Activated T-helper 2 cell treated with anti-CD3 and anti-CD28 coated beads, Interferon-gamma antibody, Interleukin-2, Interleukin-4, amounts not matched to agents 10 μg/mL and 5 μg/mL and 100 μg/mL, durations not matched to agents 14 hours and 24 hours and 36 hours (primary cell): ENCODE data around the gene RGMB. TPM values are rescaled to one million over a fixed set of nuclear protein-coding genes. Genes with fewer than 3 reads are reported as not detected.

Experiments
- DNase-seq: peaks from one replicate; pipeline ENCODE4 v3.0.0; 2021; ENCODE audit warnings: low spot score
- H3K27ac Mint-ChIP-seq: one replicate; pipeline ENCODE4 v1.8.0; 2021; ENCODE audit warnings: mixed read lengths
- H3K27me3 Mint-ChIP-seq: one replicate; pipeline ENCODE4 v1.8.0; 2021; ENCODE audit warnings: low read depth, mixed read lengths
- H3K36me3 Mint-ChIP-seq: one replicate; pipeline ENCODE4 v1.8.0; 2021; ENCODE audit warnings: low read depth, mixed read lengths
- H3K4me1 Mint-ChIP-seq: one replicate; pipeline ENCODE4 v1.8.0; 2021; ENCODE audit warnings: low read depth, mixed read lengths
- H3K4me3 Mint-ChIP-seq: one replicate; pipeline ENCODE4 v1.8.0; 2021; ENCODE audit warnings: low read depth, mild to moderate bottlenecking, moderate library complexity, mixed read lengths
- H3K9me3 Mint-ChIP-seq: one replicate; pipeline ENCODE4 v1.8.0; 2021; ENCODE audit warnings: mixed read lengths
- intact Hi-C: fragments of 100-400 bp; cut with micrococcal nuclease; formaldehyde crosslinking; loops from one replicate; pipeline ENCODE4 v1.15.1; 2023
- total RNA-seq: library from RNA; stranded (reverse); gene quantifications from 2 replicates; pipeline ENCODE4 v1.2.3, GENCODE V29; 2022

Gene RGMB
- total RNA-seq, 1 donor from 2014 or later = 0.18 TPM

DNA sequence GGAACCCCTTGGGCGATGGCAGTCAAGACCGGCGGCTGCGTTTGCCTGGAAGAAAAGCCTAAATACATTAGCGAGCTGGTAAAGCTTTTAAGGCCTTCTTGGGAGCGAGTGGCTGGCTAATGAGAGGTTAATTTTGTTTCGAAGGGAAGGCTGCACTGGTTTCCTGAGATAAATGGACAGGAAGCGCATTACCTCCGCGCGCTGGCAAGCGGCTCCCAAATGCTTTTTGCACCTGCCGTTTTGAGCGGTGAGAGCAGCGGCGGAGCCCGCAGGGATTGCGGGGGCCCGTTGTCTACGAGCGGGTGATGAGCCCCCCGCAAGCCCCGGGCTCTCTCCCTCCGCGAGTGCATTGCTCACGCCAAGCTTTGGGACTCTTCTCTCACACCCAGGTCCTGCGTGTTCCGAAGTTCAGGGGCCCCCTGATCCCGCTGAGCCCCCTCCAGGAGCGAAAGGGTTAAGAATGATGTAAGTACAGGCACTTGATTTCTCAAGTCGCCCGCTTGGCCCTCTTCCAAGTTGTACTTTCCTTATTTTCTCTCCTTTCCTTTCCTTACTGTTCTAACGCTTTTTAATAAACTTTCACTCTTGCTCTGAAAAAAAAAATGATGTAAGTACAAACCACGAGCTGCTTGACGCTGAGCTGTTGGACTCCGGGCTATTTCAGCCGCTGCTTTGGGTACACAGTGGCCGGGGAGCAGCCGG is 3.1 kb upstream of the RGMB start:
- Mint-ChIP-seq H3K36me3 (no peaks in the 10 kb centered on the region), H3K4me3 (peak overlapping the region; percentile 90), H3K27ac (no peak overlapping the region), H3K9me3 (no peaks in the 10 kb centered on the region), H3K4me1 (peaks cover 47% of the 10 kb centered on the region), H3K27me3 (peaks cover 71% of the 10 kb centered on the region)
- DNase-seq = no peak
- intact Hi-C loops = loop anchor here (5.0 to 10.0 kb wide), 4 partner anchors 104 to 1588 kb away; partner anchors contain the start of gene RIOK2

DNA sequence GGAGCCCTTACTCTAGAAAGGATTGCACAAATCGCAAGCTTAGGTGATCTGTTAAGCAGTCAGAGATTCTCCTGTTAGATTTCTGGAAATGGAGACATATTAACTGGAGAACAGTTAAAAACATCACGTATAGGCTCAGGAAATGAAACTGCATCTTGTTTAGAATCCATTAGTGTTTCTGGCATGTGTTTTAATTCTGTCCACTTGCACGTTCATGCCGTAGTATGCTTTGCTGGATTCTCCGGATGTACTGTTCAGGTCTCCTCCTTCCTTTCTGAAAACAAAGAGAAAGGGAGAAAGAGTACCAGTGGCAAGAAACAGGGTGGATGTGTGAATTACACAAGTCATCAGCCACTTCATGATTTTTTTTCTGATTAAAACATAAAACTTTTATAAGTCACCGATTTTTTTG is 2.5 kb upstream of the RGMB start:
- Mint-ChIP-seq H3K4me1 (peaks cover 47% of the 10 kb centered on the region), H3K36me3 (no peaks in the 10 kb centered on the region), H3K4me3 (peak overlapping the region; percentile 90), H3K9me3 (no peaks in the 10 kb centered on the region), H3K27ac (no peak overlapping the region), H3K27me3 (peaks cover 76% of the 10 kb centered on the region)
- DNase-seq = no peak
- intact Hi-C loops = loop anchor here (1.0 to 10.0 kb wide), 5 partner anchors 25 to 1589 kb away; partner anchors contain the start of gene RIOK2

DNA sequence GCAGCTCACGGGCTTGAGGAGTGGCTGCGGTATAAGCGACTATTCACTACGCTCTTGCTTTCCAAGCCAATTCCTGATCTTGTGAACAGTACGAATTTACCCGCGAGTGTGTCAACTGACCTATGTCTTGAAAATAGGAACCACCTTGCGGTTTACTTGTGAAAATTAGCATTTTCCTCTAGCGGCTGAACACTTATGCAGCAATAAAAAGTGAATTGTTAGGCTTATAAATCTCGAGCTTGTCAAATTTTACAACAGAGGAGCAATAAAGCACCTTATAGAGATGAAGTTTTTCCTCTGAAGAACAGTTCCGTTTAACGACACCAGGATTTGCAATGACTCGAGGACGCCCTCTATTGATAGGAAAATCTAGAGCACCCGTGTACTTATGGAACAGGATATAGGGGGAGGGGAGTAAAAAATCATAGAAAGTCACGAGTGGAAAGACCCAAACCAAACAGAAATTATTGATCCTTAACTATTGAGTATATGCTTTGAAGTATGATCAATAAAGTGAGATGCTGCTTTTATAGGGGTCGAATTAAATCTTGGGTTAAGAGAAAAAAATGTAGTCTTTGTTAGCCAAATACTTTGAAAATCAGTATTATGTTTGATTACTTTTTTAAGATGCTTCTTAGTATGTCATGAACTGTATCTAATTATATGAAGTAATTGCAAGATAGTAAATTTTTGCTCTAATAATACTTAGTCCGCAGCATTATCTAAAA is 1.9 kb upstream of the RGMB start:
- peaks cover 79% of the 10 kb centered on the region for H3K27me3 Mint-ChIP-seq
- no peaks in the 10 kb centered on the region for H3K36me3 Mint-ChIP-seq
- peaks cover 47% of the 10 kb centered on the region for H3K4me1 Mint-ChIP-seq
- no peaks in the 10 kb centered on the region for H3K9me3 Mint-ChIP-seq
- DNase-seq = peak; percentile 41
- peak overlapping the region; percentile 90 for H3K4me3 Mint-ChIP-seq
- no peak overlapping the region for H3K27ac Mint-ChIP-seq
- intact Hi-C loops = loop anchor here (1.0 to 10.0 kb wide), 6 partner anchors 25 to 1589 kb away; partner anchors contain the start of genes CHD1 and RIOK2

DNA sequence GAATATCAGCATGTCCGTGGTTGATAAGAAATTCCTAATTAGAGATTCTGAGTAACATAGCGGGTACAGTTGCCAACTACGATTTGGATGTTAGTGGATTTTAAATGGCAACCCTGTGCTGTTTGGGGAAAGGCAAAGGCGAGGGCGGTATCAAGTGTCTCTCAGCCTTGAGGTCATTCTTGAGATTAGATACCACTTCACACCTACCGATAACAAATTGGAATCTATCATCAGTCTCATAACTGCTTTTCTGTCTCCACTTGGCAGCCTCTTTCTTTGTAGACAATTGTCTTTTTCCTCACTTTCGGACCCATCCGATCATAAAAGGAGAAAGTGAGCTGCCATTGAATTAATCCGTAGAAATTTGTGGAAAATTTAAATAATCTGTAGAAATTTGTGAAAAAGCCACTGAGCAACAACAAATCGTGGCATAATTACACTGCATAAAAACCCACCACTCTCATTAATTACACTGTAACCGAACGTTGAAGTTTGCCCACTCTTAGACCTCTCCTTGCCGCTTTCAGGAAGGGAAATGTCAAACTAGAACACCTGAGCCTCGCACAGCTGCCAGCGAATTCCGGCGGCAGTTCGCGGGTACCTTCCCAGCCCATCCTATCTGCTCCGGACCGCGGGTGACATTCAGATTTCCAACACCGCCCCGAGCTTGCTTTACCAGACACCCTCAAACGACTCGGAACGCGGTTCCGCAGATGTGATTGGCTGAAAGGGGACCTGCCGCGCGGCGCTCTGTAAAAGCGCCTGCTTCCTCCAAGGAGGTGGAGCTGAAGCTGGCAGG is 849 bp upstream of the RGMB start:
- peak overlapping the region; percentile 75 for H3K4me3 Mint-ChIP-seq
- no peak overlapping the region for H3K27ac Mint-ChIP-seq
- peaks cover 47% of the 10 kb centered on the region for H3K4me1 Mint-ChIP-seq
- peaks cover 83% of the 10 kb centered on the region for H3K27me3 Mint-ChIP-seq
- no peak for DNase-seq
- H3K36me3 Mint-ChIP-seq = no peaks in the 10 kb centered on the region
- intact Hi-C loops = loop anchor here (2.0 to 10.0 kb wide), 5 partner anchors 102 to 1590 kb away; partner anchors contain the start of genes CHD1 and RIOK2
- H3K9me3 Mint-ChIP-seq = no peaks in the 10 kb centered on the region

DNA sequence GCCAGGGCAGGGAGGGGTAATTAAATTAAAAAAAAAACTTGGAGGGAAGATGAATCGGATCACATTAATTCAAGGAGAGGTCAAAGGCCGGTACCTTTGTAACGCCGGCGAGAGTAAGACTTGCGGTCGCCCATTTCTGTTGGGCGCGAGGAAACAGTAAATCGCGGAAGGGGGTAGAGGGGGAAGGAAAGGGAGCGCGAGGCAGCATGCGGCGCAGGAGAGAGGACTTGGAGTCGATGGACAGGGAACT is 324 bp upstream of the RGMB start:
- intact Hi-C loops = loop anchor here (2.0 to 10.0 kb wide), 5 partner anchors 102 to 1591 kb away; partner anchors contain the start of genes CHD1 and RIOK2

DNA sequence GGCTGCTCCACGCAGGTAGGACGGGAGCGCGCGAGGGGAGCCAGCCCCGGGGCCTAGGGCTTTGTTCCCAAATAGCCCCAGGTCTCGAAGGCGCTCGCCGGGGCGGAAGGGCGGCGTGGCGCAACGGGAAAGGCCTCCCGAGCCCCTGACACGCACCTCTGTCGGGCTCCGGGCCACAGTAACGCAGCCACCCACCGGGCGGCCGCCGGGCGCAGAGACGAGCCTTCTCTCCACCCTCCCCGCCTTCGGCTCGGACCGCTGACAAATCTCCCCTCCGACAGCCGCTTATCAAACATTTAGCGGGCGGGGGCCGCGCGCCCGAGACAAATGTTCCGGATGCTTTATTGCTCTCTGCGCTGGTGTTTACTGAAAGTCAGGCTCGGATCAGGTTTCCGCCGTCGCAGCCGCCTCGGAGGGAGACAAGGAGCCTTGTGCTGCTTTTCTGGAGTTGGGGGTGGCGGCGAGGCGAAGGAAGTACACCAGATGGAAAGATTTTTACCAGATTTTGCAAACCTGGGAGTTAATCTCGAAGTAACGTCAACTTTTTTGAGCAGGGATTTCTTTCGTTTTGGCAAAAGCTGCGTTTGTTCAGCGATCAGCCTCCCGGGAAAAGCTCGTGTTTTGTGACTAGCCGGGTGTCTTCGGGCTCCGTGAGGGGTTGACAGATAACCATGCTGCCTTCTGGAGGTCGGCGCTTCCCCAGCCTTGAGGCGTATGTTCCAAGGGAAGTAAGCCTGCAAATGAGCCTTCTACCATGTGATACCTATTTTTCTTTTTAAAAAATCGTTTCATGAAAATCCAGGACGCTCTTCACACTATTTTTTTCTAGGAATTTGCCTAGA is 950 bp downstream of the RGMB start:
- Mint-ChIP-seq H3K9me3 (no peaks in the 10 kb centered on the region), H3K36me3 (no peaks in the 10 kb centered on the region), H3K4me1 (peaks cover 40% of the 10 kb centered on the region), H3K27ac (no peak overlapping the region), H3K4me3 (peak overlapping the region; percentile 79), H3K27me3 (peaks cover 81% of the 10 kb centered on the region)
- intact Hi-C loops = loop anchor here (5.0 to 10.0 kb wide), 4 partner anchors 100 to 1592 kb away; partner anchors contain the start of gene RIOK2
- DNase-seq = peak; percentile 31

More for the DNA sequence above, 324 bp upstream of the RGMB start:
- H3K36me3 Mint-ChIP-seq = no peaks in the 10 kb centered on the region
- peaks cover 80% of the 10 kb centered on the region for H3K27me3 Mint-ChIP-seq
- H3K27ac Mint-ChIP-seq = no peak overlapping the region
- no peaks in the 10 kb centered on the region for H3K9me3 Mint-ChIP-seq
- peak overlapping the region; percentile 75 for H3K4me3 Mint-ChIP-seq
- H3K4me1 Mint-ChIP-seq = peaks cover 45% of the 10 kb centered on the region
- no peak for DNase-seq

DNA sequence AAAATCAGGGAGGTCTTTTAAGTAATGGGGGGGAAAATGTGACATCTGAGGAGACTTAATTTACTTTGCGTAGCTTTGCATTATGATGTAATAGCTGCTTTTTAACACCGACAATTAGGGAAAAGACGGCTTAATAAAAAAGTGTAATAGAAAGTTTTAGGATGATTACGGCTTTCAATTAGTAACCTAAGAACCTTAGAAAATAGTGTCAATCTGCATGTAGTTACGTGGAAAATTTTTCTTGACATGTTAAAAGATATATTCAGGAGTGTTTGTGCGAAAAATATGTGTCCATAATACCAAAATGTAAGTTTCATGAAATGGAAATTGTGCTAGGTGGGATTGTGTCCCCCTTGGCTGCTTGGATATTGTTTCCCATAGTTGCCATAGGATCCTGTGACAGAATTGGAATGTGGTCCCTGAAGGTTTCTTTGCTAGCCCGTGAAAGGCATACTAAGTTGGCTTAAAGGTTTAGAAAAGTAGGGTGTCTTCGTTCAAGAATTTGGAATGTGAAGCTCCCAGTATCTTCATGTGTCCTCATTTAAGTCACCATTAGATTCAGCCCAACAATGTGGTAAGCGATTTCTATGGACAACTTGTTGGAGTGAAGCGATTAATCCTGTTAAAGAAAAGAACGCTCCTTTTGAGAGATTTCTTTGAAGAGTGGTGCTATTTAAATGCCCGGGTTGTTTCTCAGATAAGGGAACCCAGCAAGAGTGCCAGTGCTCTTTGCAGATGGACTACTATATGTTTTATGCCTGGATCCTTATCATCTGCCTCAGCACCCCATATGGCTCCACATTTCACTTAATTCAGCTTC is 2.0 kb downstream of the RGMB start:
- peak overlapping the region; percentile 79 for H3K4me3 Mint-ChIP-seq
- no peaks in the 10 kb centered on the region for H3K36me3 Mint-ChIP-seq
- intact Hi-C loops = loop anchor here (10.0 kb wide), 2 partner anchors 99 to 259 kb away; no protein-coding TSS in a partner anchor
- H3K27me3 Mint-ChIP-seq = peaks cover 71% of the 10 kb centered on the region
- H3K4me1 Mint-ChIP-seq = peaks cover 32% of the 10 kb centered on the region
- no peak for DNase-seq
- H3K9me3 Mint-ChIP-seq = no peaks in the 10 kb centered on the region
- H3K27ac Mint-ChIP-seq = no peak overlapping the region

DNA sequence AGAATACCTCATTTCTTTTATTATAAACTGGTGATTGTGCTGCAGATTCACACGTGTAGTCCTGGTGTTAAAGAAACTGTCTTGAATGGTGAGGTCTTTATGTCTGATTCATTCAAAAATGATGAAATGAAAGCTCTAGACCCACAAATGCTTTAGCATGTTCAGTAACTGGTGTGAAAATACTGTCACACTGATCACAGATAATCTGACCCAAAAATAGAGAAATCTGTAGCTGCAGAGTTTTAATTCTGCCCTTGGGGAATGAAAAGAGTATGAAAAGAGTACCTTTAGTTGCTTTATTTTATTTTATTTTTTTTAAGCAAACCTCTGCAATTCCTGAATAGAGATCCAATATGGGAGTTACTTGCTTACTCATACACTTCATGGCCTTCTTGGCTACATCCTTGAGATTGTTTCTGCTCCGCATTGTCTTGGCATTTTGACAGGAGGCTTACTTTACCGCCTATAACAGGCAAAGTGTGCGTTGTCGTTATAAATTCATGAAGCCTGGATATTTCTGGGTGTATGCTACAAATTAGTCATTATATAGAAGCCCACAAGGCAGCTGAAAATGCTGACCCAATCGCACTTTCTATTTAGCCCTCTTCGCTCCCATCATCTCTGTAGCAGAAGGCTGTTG is 2.7 kb downstream of the RGMB start:
- H3K36me3 Mint-ChIP-seq = no peaks in the 10 kb centered on the region
- peaks cover 27% of the 10 kb centered on the region for H3K4me1 Mint-ChIP-seq
- peaks cover 64% of the 10 kb centered on the region for H3K27me3 Mint-ChIP-seq
- H3K27ac Mint-ChIP-seq = no peak overlapping the region
- intact Hi-C loops = loop anchor here (10.0 kb wide), 2 partner anchors 99 to 259 kb away; no protein-coding TSS in a partner anchor
- H3K9me3 Mint-ChIP-seq = no peaks in the 10 kb centered on the region
- no peak overlapping the region for H3K4me3 Mint-ChIP-seq
- no peak for DNase-seq

DNA sequence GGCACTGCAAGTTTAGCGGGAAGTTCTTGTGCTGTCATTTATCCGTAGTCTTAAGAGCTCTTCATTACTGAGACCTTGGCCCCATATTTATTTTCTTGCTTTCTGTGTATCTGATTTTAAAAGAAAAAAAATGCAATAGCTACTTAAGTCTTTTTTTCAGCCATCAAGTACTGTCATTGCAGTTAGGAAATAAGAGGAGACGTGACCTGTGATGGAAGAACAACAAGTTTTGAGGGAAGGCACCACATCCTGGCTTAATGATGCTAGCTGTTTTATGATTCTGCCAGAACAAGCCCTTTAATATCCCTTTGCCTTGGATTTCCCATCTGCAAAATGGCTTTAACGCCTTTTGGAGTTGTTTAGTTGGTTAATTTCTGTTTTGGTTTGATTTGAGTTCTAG is 3.8 kb downstream of the RGMB start:
- Mint-ChIP-seq H3K4me1 (peaks cover 17% of the 10 kb centered on the region), H3K36me3 (no peaks in the 10 kb centered on the region), H3K9me3 (no peaks in the 10 kb centered on the region), H3K27me3 (peaks cover 53% of the 10 kb centered on the region), H3K4me3 (no peak overlapping the region), H3K27ac (no peak overlapping the region)
- intact Hi-C loops = loop anchor here (10.0 kb wide), 2 partner anchors 98 to 258 kb away; no protein-coding TSS in a partner anchor
- no peak for DNase-seq

DNA sequence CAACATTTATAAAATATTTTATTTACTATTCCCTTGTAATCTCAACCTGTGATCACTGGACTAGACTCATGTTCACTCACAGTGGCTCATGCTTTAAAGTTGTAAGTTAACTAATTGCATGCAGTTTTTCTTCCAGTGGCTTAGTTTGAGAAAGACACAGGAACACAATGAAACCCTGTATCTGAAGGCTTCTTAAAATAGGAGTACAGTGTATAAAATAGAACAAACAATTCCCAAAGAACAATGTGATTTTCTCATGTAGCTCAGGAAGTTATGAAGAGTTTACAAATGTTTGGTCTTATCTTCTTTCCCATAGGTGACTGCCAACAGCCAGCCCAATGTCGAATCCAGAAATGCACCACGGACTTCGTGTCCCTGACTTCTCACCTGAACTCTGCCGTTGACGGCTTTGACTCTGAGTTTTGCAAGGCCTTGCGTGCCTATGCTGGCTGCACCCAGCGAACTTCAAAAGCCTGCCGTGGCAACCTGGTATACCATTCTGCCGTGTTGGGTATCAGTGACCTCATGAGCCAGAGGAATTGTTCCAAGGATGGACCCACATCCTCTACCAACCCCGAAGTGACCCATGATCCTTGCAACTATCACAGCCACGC is 5.9 kb downstream of the RGMB start:
- H3K9me3 Mint-ChIP-seq = no peaks in the 10 kb centered on the region
- H3K4me1 Mint-ChIP-seq = peaks cover 8% of the 10 kb centered on the region
- no peak overlapping the region for H3K27ac Mint-ChIP-seq
- H3K4me3 Mint-ChIP-seq = no peak overlapping the region
- intact Hi-C loops = loop anchor here (10.0 kb wide), 2 partner anchors 95 to 255 kb away; no protein-coding TSS in a partner anchor
- H3K36me3 Mint-ChIP-seq = no peaks in the 10 kb centered on the region
- H3K27me3 Mint-ChIP-seq = peaks cover 40% of the 10 kb centered on the region
- no peak for DNase-seq
